H1 (cell line): ENCODE data around the gene ARL10. TPM values are rescaled to one million over a fixed set of nuclear protein-coding genes. Genes with fewer than 3 reads are reported as not detected.

ENCODE experiments used
- CTCF ChIA-PET: fragments of 300-600 bp; sonication (Branson Sonifier 250); formaldehyde crosslinking; loops from one replicate; lab custom pipeline; 2021; ENCODE audit not compliant: partially characterized antibody; lab: Charles Lee
- POLR2A ChIA-PET: fragments of 300-600 bp; sonication (Branson Sonifier 250); formaldehyde crosslinking; loops from one replicate; lab custom pipeline; 2021; ENCODE audit warnings: inconsistent platforms; ENCODE audit not compliant: partially characterized antibody; lab: Charles Lee
- DNase-seq, 2 experiments: peaks; one replicate each; pipeline versions ENCODE4 v3.0.0 to v3.0.0-alpha.2; 2010 to 2022; ENCODE audit warnings: low spot score in 2 of 2, low read depth in 1 of 2, mixed read lengths in 1 of 2
- FAIRE-seq: peaks from 2 replicates; lab custom pipeline; 2011; peaks lifted over from hg19 to GRCh38; lab: Jason Lieb, UNC
- H2AFZ ChIP-seq: 2 replicates; pipeline ENCODE4 v1.8.1; 2012; ENCODE audit warnings: low read length, inconsistent platforms
- H2AK5ac ChIP-seq: 2 replicates; pipeline ENCODE4 v1.6.1; 2013; ENCODE audit warnings: low read depth, low read length
- H2BK120ac ChIP-seq: replicated peaks from 2 replicates; pipeline ENCODE3; 2013; ENCODE audit warnings: low read depth, low read length, inconsistent platforms
- H2BK12ac ChIP-seq: 2 replicates; pipeline ENCODE4 v1.6.1; 2013; ENCODE audit warnings: low read depth, low read length
- H2BK15ac ChIP-seq: 2 replicates; pipeline ENCODE4 v1.6.1; 2013; ENCODE audit warnings: low read length
- H2BK20ac ChIP-seq: 2 replicates; pipeline ENCODE4 v1.6.1; 2013; ENCODE audit warnings: low read length
- H2BK5ac ChIP-seq: 2 replicates; pipeline ENCODE4 v1.6.1; 2013; ENCODE audit warnings: low read depth, low read length
- H3K14ac ChIP-seq: 2 replicates; pipeline ENCODE4 v1.6.1; 2013; ENCODE audit warnings: inconsistent platforms; ENCODE audit not compliant: insufficient read length
- H3K18ac ChIP-seq: 2 replicates; pipeline ENCODE4 v1.6.1; 2013; ENCODE audit warnings: low read length; ENCODE audit errors: extremely low read depth
- H3K23ac ChIP-seq: 2 replicates; pipeline ENCODE4 v1.6.1; 2013; ENCODE audit warnings: inconsistent platforms; ENCODE audit not compliant: insufficient read length
- H3K23me2 ChIP-seq: 2 replicates; pipeline ENCODE4 v1.6.1; 2013; ENCODE audit warnings: low read depth, low read length
- H3K27ac ChIP-seq: 2 replicates; pipeline ENCODE4 v1.6.1; 2011; ENCODE audit warnings: low read depth, low read length, inconsistent platforms
- H3K27me3 ChIP-seq, 4 experiments: replicated peaks in 1 of 4; 1 replicate in 1 of 4; 2 replicates in 3 of 4; pipeline versions ENCODE4 v1.6.1 to v1.8.1; 2011 to 2013; ENCODE audit warnings: low read length in 3 of 4, mild to moderate bottlenecking in 3 of 4, inconsistent platforms in 2 of 4, mixed read lengths in 2 of 4, moderate library complexity in 1 of 4; ENCODE audit not compliant: control insufficient read depth in 3 of 4, insufficient read depth in 3 of 4; ENCODE audit errors: extremely low read depth in 1 of 4
- H3K36me3 ChIP-seq, 4 experiments: 2 replicates each; pipeline versions ENCODE4 v1.6.1 to v1.8.1; 2011 to 2013; ENCODE audit warnings: mild to moderate bottlenecking in 4 of 4, low read length in 3 of 4, moderate library complexity in 2 of 4, control low read depth in 1 of 4, inconsistent platforms in 1 of 4; ENCODE audit not compliant: insufficient read depth in 4 of 4, control insufficient read depth in 2 of 4
- H3K4ac ChIP-seq: replicated peaks from 2 replicates; pipeline ENCODE3; 2013; ENCODE audit warnings: low read length, low read depth, mixed read lengths, inconsistent platforms; ENCODE audit not compliant: insufficient read length
- H3K4me1 ChIP-seq, 4 experiments: replicated peaks in 1 of 4; 1 replicate in 1 of 4; 2 replicates in 3 of 4; pipeline versions ENCODE4 v1.6.1 to v1.8.1; 2011 to 2013; ENCODE audit warnings: low read length in 3 of 4, inconsistent platforms in 2 of 4, mixed read lengths in 1 of 4; ENCODE audit not compliant: insufficient read depth in 4 of 4, control insufficient read depth in 3 of 4
- H3K4me2 ChIP-seq, 2 experiments: 2 replicates each; pipeline versions ENCODE4 v1.6.1 to v1.8.1; 2011 to 2013; ENCODE audit warnings: low read depth in 2 of 2, low read length in 2 of 2, control low read depth in 1 of 2, inconsistent platforms in 1 of 2, mild to moderate bottlenecking in 1 of 2; ENCODE audit not compliant: insufficient read depth in 1 of 2
- H3K4me3 ChIP-seq, 4 experiments: fragments of 200-600, 300-600 bp in 1 of 4; sonication (generic), shearing (Covaris generic), sonication (Bioruptor Twin) in 1 of 4; 2 replicates each; pipeline versions ENCODE4 v1.5.1 to v1.8.1; 2011 to 2016; ENCODE audit warnings: low read length in 4 of 4, low read depth in 3 of 4, control low read depth in 2 of 4, inconsistent platforms in 2 of 4, mild to moderate bottlenecking in 2 of 4, mixed read lengths in 1 of 4, moderate library complexity in 1 of 4; ENCODE audit not compliant: insufficient read depth in 2 of 4; ENCODE audit errors: extremely low read depth in 1 of 4
- H3K56ac ChIP-seq: replicated peaks from 2 replicates; pipeline ENCODE3; 2013; ENCODE audit warnings: low read depth, mild to moderate bottlenecking, mixed read lengths, low read length, inconsistent platforms; ENCODE audit not compliant: insufficient read length
- H3K79me1 ChIP-seq: 2 replicates; pipeline ENCODE4 v1.6.1; 2013; ENCODE audit warnings: low read depth, low read length, control low read depth
- H3K79me2 ChIP-seq, 2 experiments: 2 replicates each; pipeline versions ENCODE4 v1.6.1 to v1.8.1; 2012 to 2013; ENCODE audit warnings: low read length in 2 of 2, mild to moderate bottlenecking in 2 of 2, inconsistent platforms in 1 of 2; ENCODE audit not compliant: insufficient read depth in 2 of 2, control insufficient read depth in 1 of 2
- H3K9ac ChIP-seq, 4 experiments: replicated peaks in 1 of 4; 1 replicate in 1 of 4; 2 replicates in 3 of 4; pipeline versions ENCODE4 v1.6.1 to v1.8.1; 2011 to 2013; ENCODE audit warnings: low read depth in 3 of 4, low read length in 3 of 4, control low read depth in 2 of 4, mild to moderate bottlenecking in 2 of 4, moderate library complexity in 2 of 4, inconsistent platforms in 1 of 4; ENCODE audit errors: extremely low read depth in 1 of 4
- H3K9me3 ChIP-seq, 2 experiments: 2 replicates each; pipeline versions ENCODE4 v1.6.1 to v1.8.1; 2012 to 2013; ENCODE audit warnings: mild to moderate bottlenecking in 2 of 2, moderate library complexity in 2 of 2, control low read depth in 1 of 2, inconsistent platforms in 1 of 2, low read depth in 1 of 2, low read length in 1 of 2, mixed read lengths in 1 of 2; ENCODE audit not compliant: insufficient read depth in 2 of 2
- H4K20me1 ChIP-seq, 2 experiments: replicated peaks in 1 of 2; 2 replicates each; pipeline versions ENCODE3 to v1.8.1; 2011 to 2013; ENCODE audit warnings: inconsistent platforms in 2 of 2, low read length in 2 of 2, mild to moderate bottlenecking in 1 of 2; ENCODE audit not compliant: insufficient read depth in 2 of 2, control insufficient read depth in 1 of 2
- H4K5ac ChIP-seq: 2 replicates; pipeline ENCODE4 v1.6.1; 2013; ENCODE audit warnings: low read length, low read depth, mixed read lengths, inconsistent platforms; ENCODE audit not compliant: insufficient read length
- H4K8ac ChIP-seq: 2 replicates; pipeline ENCODE4 v1.8.0; 2013; ENCODE audit warnings: mild to moderate bottlenecking, moderate library complexity, low read length, inconsistent platforms; ENCODE audit not compliant: insufficient read depth; ENCODE audit errors: extremely low read depth
- H4K91ac ChIP-seq: replicated peaks from 2 replicates; pipeline ENCODE3; 2013; ENCODE audit warnings: low read length, mixed read lengths, inconsistent platforms; ENCODE audit not compliant: insufficient read length
- HDAC2 ChIP-seq, 2 experiments: fragments of 300-600 bp in 1 of 2; sonication (generic) in 1 of 2; IDR thresholded peaks; 2 replicates each; pipeline ENCODE4 v1.6.1; 2011 to 2012; ENCODE audit warnings: low read depth in 2 of 2, low read length in 2 of 2, mild to moderate bottlenecking in 2 of 2, moderate library complexity in 2 of 2, borderline replicate concordance in 1 of 2, inconsistent platforms in 1 of 2
- WGBS, 2 experiments: shearing (Covaris generic) in 1 of 2; methylation state at CpG; one replicate each; pipeline versions ENCODE4 v1.1.6 to v1.1.7; 2013 to 2015; ENCODE audit warnings: low lambda C conversion rate in 2 of 2, mixed read lengths in 2 of 2, inconsistent platforms in 1 of 2, low coverage in 1 of 2, missing lambda C conversion rate in 1 of 2; ENCODE audit not compliant: insufficient replicate concordance in 2 of 2, insufficient coverage in 1 of 2, insufficient read length in 1 of 2; ENCODE audit errors: extremely low coverage in 1 of 2, missing lambda C conversion rate in 1 of 2; 5-methylcytosine and 5-hydroxymethylcytosine counted together
- polyA plus RNA-seq, 7 experiments: library from polyadenylated mRNA; depleted of rRNA in 3 of 7; stranded (reverse) in 5 of 7; unstranded in 2 of 7; fragments of >200 nt in 5 of 7; fragments of 200-250 nt in 2 of 7; gene quantifications; 1 replicate in 5 of 7; 2 replicates in 1 of 7; 4 replicates in 1 of 7; pipeline versions ENCODE4 v1.2.1 to v1.2.3, GENCODE V29; 2011 to 2013; ENCODE audit warnings: missing spikeins in 2 of 7, mixed read lengths in 2 of 7
- total RNA-seq: library from RNA; stranded (reverse); fragmentation: NEBNext Ultra II Directional; extraction: Animal tissue kit (Norgen Biotek cat#: 25700); gene quantifications from 2 replicates; pipeline ENCODE4 v1.2.1, GENCODE V29; 2021

The ARL10 gene
- total and polyA plus RNA-seq, 2 of the 8 experiments (the other 6 are each of a cell fraction or from before 2014, with no cell fraction given): 3.1 to 7.4 TPM

DNA sequence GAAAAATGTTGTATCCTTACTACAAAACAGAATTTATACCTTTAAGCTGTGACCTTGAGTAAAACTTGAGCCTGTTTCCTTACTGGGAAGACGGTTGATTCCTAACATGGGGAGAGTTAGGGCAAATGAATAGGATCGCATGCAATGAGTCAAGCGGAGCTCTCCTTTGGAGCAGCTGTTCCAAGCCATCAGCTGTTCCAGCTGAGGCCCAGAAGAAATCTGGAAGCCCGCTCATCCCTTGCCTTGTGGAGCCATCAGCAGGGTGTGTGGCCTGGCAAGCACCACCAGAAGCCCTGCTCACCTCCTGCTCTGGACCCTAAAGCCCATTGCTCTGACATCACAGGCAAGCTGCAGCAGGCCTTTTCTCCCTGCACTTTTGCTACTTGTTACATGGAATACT is 11.8 kb upstream of the ARL10 start:
- Histone ChIP-seq H4K8ac (no peak overlapping the region), H4K91ac (no peak overlapping the region), H2BK15ac (no peak overlapping the region), H2BK20ac (no peak overlapping the region), H3K27ac (no peak overlapping the region), H3K4me2 (no peak overlapping the region), H4K5ac (no peak overlapping the region), H3K23ac (no peak overlapping the region), H3K4ac (no peak overlapping the region), H2BK12ac (no peak overlapping the region), H3K36me3 (peaks cover 17 to 84% (median 48%) of the 10 kb centered on the region in 4 experiments), H3K9me3 (no peaks in the 10 kb centered on the region), H2BK120ac (no peak overlapping the region), H3K14ac (no peak overlapping the region), H3K9ac (no peak overlapping the region), H2AFZ (no peak overlapping the region), H3K79me1 (peaks cover 19% of the 10 kb centered on the region), H3K56ac (no peak overlapping the region), H2AK5ac (no peak overlapping the region), H3K23me2 (no peaks in the 10 kb centered on the region), H4K20me1 (peaks cover 11 to 29% of the 10 kb centered on the region in 2 experiments), H3K79me2 (peaks cover 4 to 63% of the 10 kb centered on the region in 2 experiments), H3K27me3 (no peaks in the 10 kb centered on the region), H3K4me3 (no peak overlapping the region), H3K18ac (no peak overlapping the region), H3K4me1 (no peaks in the 10 kb centered on the region), H2BK5ac (no peak overlapping the region)
- 90% methylated on average over 4 of the region's 4 CpGs; no CpG with 5 or more reads in 1 of the 2 experiments for WGBS, 2 experiments
- DNase-seq (no peak), FAIRE-seq (no peak)
- CTCF ChIA-PET: interaction anchor here (1.9 kb wide), 1 partner anchor 25 kb away, joined by 6 read pairs; no protein-coding TSS in a partner anchor
- POLR2A ChIA-PET: interaction anchor here (1.3 to 2.0 kb wide), 2 partner anchors 12 to 34 kb away, joined by 3 to 5 read pairs; partner anchors contain the start of genes HIGD2A and NOP16
- no peak for TF ChIP-seq HDAC2 (IDR thresholded peaks at IDR 0.05; ENCODE audit: borderline replicate concordance in 1 of 2, low read depth in 2 of 2, low read length in 2 of 2)
